IMR-90 (cell line): ENCODE measurements around the gene SLC25A11. TPM values are rescaled to one million over a fixed set of nuclear protein-coding genes. Genes with fewer than 3 reads are reported as not detected.

Experiments used
- ATAC-seq: fragments of 200-7000 bp; cut with Tn5 transposase; 2 replicates; pipeline ENCODE4 v1.9.1; 2020; ENCODE audit warnings: low read depth, mild to moderate bottlenecking, moderate library complexity
- BruUV-seq: library from RNA; stranded (reverse); fragments of 400-500 nt; replicated peaks from 2 replicates; lab custom pipeline; 2021; lab: Mats Ljungman, UMichigan
- CTCF ChIA-PET: fragments of 300-600 bp; formaldehyde crosslinking; extraction: SDS; loops from one replicate; lab custom pipeline; 2021; ENCODE audit warnings: antibody characterized with exemption; lab: Yijun Ruan, JAX
- POLR2A ChIA-PET: fragments of 300-600 bp; sonication (Branson Sonifier 250); formaldehyde crosslinking; loops from one replicate; lab custom pipeline; 2022; ENCODE audit warnings: antibody characterized with exemption; ENCODE audit not compliant: unreplicated experiment; lab: Charles Lee
- DNase-seq: peaks from one replicate; pipeline ENCODE4 v3.0.0; 2013
- H2AFZ ChIP-seq: replicated peaks from 2 replicates; pipeline ENCODE3; 2013; ENCODE audit warnings: low read length, mild to moderate bottlenecking; ENCODE audit not compliant: poor library complexity
- H2AK5ac ChIP-seq: 2 replicates; pipeline ENCODE4 v1.6.1; 2013; ENCODE audit warnings: low read depth, low read length, inconsistent platforms
- H2AK9ac ChIP-seq: replicated peaks from 2 replicates; pipeline ENCODE3; 2013; ENCODE audit warnings: mild to moderate bottlenecking, low read depth, low read length, moderate library complexity; ENCODE audit not compliant: poor library complexity
- H2BK120ac ChIP-seq: 2 replicates; pipeline ENCODE4 v1.6.1; 2013; ENCODE audit warnings: low read depth, low read length, inconsistent platforms
- H2BK15ac ChIP-seq: 3 replicates; pipeline ENCODE4 v1.6.1; 2013; ENCODE audit warnings: low read depth, low read length, inconsistent platforms
- H2BK20ac ChIP-seq: 2 replicates; pipeline ENCODE4 v1.6.1; 2013; ENCODE audit warnings: low read depth, mild to moderate bottlenecking, inconsistent platforms, low read length, moderate library complexity
- H2BK5ac ChIP-seq: 2 replicates; pipeline ENCODE4 v1.6.1; 2013; ENCODE audit warnings: mild to moderate bottlenecking, low read depth, low read length, inconsistent platforms; ENCODE audit not compliant: poor library complexity, severe bottlenecking
- H3K14ac ChIP-seq: replicated peaks from 2 replicates; pipeline ENCODE4 v1.6.1; 2013; ENCODE audit warnings: low read depth, low read length, inconsistent platforms
- H3K18ac ChIP-seq: 2 replicates; pipeline ENCODE4 v1.6.1; 2013; ENCODE audit warnings: low read depth, low read length, control low read depth
- H3K23ac ChIP-seq: 2 replicates; pipeline ENCODE4 v1.6.1; 2013; ENCODE audit warnings: low read depth, low read length, inconsistent platforms
- H3K27ac ChIP-seq: 2 replicates; pipeline ENCODE4 v1.5.1; 2013; ENCODE audit warnings: mild to moderate bottlenecking, control low read depth, low read length; ENCODE audit not compliant: insufficient read depth
- H3K27me3 ChIP-seq: 2 replicates; pipeline ENCODE4 v1.6.1; 2013; ENCODE audit warnings: low read length; ENCODE audit not compliant: control insufficient read depth, insufficient read depth
- H3K36me3 ChIP-seq: 2 replicates; pipeline ENCODE4 v1.6.1; 2013; ENCODE audit warnings: low read length, mixed read lengths; ENCODE audit not compliant: control insufficient read depth, insufficient read depth
- H3K4ac ChIP-seq: 2 replicates; pipeline ENCODE4 v1.6.1; 2013; ENCODE audit warnings: low read depth, low read length, inconsistent platforms
- H3K4me1 ChIP-seq: 2 replicates; pipeline ENCODE4 v1.6.1; 2013; ENCODE audit warnings: low read length, mixed read lengths; ENCODE audit not compliant: control insufficient read depth, insufficient read depth
- H3K4me2 ChIP-seq: 2 replicates; pipeline ENCODE4 v1.6.1; 2013; ENCODE audit warnings: low read depth, mild to moderate bottlenecking, control low read depth, low read length, moderate library complexity
- H3K4me3 ChIP-seq: 2 replicates; pipeline ENCODE4 v1.5.1; 2013; ENCODE audit warnings: low read depth, mild to moderate bottlenecking, control low read depth, low read length, moderate library complexity; ENCODE audit not compliant: insufficient read depth
- H3K56ac ChIP-seq: 2 replicates; pipeline ENCODE4 v1.6.1; 2013; ENCODE audit warnings: low read length, inconsistent platforms; ENCODE audit not compliant: insufficient read depth; ENCODE audit errors: extremely low read depth
- H3K79me1 ChIP-seq, 2 experiments: 2 replicates each; pipeline ENCODE4 v1.6.1; 2013; ENCODE audit warnings: low read length in 2 of 2, inconsistent platforms in 1 of 2, low read depth in 1 of 2
- H3K9ac ChIP-seq: 2 replicates; pipeline ENCODE4 v1.6.1; 2013; ENCODE audit warnings: low read depth, low read length, control low read depth
- H3K9me1 ChIP-seq: 2 replicates; pipeline ENCODE4 v1.6.1; 2013; ENCODE audit warnings: low read length, inconsistent platforms; ENCODE audit not compliant: insufficient read depth
- H3K9me3 ChIP-seq: 2 replicates; pipeline ENCODE4 v1.6.1; 2013; ENCODE audit warnings: low read length; ENCODE audit not compliant: control insufficient read depth, insufficient read depth
- H4K20me1 ChIP-seq: 2 replicates; pipeline ENCODE4 v1.6.1; 2013; ENCODE audit warnings: low read length, inconsistent platforms; ENCODE audit not compliant: insufficient read depth
- H4K5ac ChIP-seq: 2 replicates; pipeline ENCODE4 v1.6.1; 2013; ENCODE audit warnings: mild to moderate bottlenecking, low read depth, low read length, control low read depth
- H4K8ac ChIP-seq, 2 experiments: 2 replicates each; pipeline ENCODE4 v1.6.1; 2013; ENCODE audit warnings: low read depth in 2 of 2, low read length in 2 of 2, control low read depth in 1 of 2, inconsistent platforms in 1 of 2
- H4K91ac ChIP-seq: 2 replicates; pipeline ENCODE4 v1.6.1; 2013; ENCODE audit warnings: low read depth, low read length, inconsistent platforms; ENCODE audit not compliant: insufficient read depth
- CEBPB ChIP-seq: IDR thresholded peaks from 2 replicates; pipeline ENCODE4 v1.6.1; 2012; ENCODE audit warnings: low read depth, low read length, improper control_type of control experiment
- CHD1 ChIP-seq: IDR thresholded peaks from 2 replicates; pipeline ENCODE4 v1.6.1; 2012; ENCODE audit warnings: low read depth, low read length, improper control_type of control experiment
- MAFK ChIP-seq: IDR thresholded peaks from 2 replicates; pipeline ENCODE4 v1.6.1; 2012; ENCODE audit warnings: low read depth, low read length, improper control_type of control experiment
- MAZ ChIP-seq: IDR thresholded peaks from 2 replicates; pipeline ENCODE4 v1.6.1; 2012; ENCODE audit warnings: low read depth, mild to moderate bottlenecking, low read length, improper control_type of control experiment, moderate library complexity, borderline replicate concordance
- MXI1 ChIP-seq: IDR thresholded peaks from 2 replicates; pipeline ENCODE4 v1.6.1; 2012; ENCODE audit warnings: low read depth, mild to moderate bottlenecking, low read length, moderate library complexity, borderline replicate concordance
- NFE2L2 ChIP-seq: fragments of 150-350 bp; IDR thresholded peaks from 2 replicates; pipeline ENCODE4 v1.6.1; 2016; ENCODE audit warnings: low read depth, mild to moderate bottlenecking, low read length
- RAD21 ChIP-seq: IDR thresholded peaks from 2 replicates; pipeline ENCODE4 v1.6.1; 2012; ENCODE audit warnings: low read length, improper control_type of control experiment
- RCOR1 ChIP-seq: IDR thresholded peaks from 2 replicates; pipeline ENCODE4 v1.6.1; 2012; ENCODE audit warnings: mild to moderate bottlenecking, low read length, improper control_type of control experiment; ENCODE audit not compliant: insufficient replicate concordance
- RFX5 ChIP-seq: IDR thresholded peaks from 2 replicates; pipeline ENCODE4 v1.8.0; 2012; ENCODE audit warnings: low read depth, mild to moderate bottlenecking, low read length, moderate library complexity
- WGBS, 2 experiments: methylation state at CpG; one replicate each; pipeline versions ENCODE4 v1.1.5 to v1.1.7; 2013; ENCODE audit warnings: missing lambda C conversion rate in 2 of 2; ENCODE audit not compliant: insufficient read length in 1 of 2; ENCODE audit errors: extremely low coverage in 2 of 2; 5-methylcytosine and 5-hydroxymethylcytosine counted together
- dilution Hi-C: fragments of 300-500 bp; cut with HindIII; formaldehyde crosslinking; loops from one replicate; pipeline ENCODE4 v1.14.3; 2018; ENCODE audit warnings: low sequenced_read_pairs; ENCODE audit not compliant: unreplicated experiment
- in situ Hi-C: fragments of 300-500 bp; cut with MboI; formaldehyde crosslinking; loops from 3 replicates; pipeline ENCODE4 v1.14.3; 2019; ENCODE audit warnings: low sequenced_read_pairs, inconsistent platforms, mixed read lengths
- intact Hi-C: fragments of 100-400 bp; cut with micrococcal nuclease; formaldehyde crosslinking; loops from 2 replicates; pipeline ENCODE4 v1.10.0; 2022
- polyA plus RNA-seq, 3 experiments: library from polyadenylated mRNA; depleted of rRNA; stranded (reverse); fragments of >200 nt; gene quantifications; 2 replicates each; pipeline ENCODE4 v1.2.3, GENCODE V29; 2012; ENCODE audit warnings: low replicate concordance in 1 of 3
- total RNA-seq: library from RNA; depleted of rRNA; stranded (reverse); fragments of >200 nt; gene quantifications from 2 replicates; pipeline ENCODE4 v1.2.3, GENCODE V29; 2012
- TF ChIP-seq, protein P1 (sequence below): conservative IDR thresholded peaks from 2 replicates; pipeline ENCODE4 v1.5.1; 2012; ENCODE audit warnings: mild to moderate bottlenecking, low read depth, low read length, improper control_type of control experiment
- TF ChIP-seq, protein P2 (sequence below): fragments of 150-350 bp; IDR thresholded peaks from 2 replicates; pipeline ENCODE4 v1.6.1; 2017; ENCODE audit warnings: mild to moderate bottlenecking, antibody characterized with exemption, low read length, low read depth
- TF ChIP-seq, protein P3 (sequence below): fragments of 150-350 bp; IDR thresholded peaks from 2 replicates; pipeline ENCODE4 v1.6.1; 2016; ENCODE audit warnings: low read depth, mild to moderate bottlenecking, low read length, moderate library complexity, borderline replicate concordance

Gene SLC25A11
- total and polyA plus RNA-seq, 2 of the 4 experiments (the other 2 are of a cell fraction), result 35.0 to 62.2 TPM

DNA sequence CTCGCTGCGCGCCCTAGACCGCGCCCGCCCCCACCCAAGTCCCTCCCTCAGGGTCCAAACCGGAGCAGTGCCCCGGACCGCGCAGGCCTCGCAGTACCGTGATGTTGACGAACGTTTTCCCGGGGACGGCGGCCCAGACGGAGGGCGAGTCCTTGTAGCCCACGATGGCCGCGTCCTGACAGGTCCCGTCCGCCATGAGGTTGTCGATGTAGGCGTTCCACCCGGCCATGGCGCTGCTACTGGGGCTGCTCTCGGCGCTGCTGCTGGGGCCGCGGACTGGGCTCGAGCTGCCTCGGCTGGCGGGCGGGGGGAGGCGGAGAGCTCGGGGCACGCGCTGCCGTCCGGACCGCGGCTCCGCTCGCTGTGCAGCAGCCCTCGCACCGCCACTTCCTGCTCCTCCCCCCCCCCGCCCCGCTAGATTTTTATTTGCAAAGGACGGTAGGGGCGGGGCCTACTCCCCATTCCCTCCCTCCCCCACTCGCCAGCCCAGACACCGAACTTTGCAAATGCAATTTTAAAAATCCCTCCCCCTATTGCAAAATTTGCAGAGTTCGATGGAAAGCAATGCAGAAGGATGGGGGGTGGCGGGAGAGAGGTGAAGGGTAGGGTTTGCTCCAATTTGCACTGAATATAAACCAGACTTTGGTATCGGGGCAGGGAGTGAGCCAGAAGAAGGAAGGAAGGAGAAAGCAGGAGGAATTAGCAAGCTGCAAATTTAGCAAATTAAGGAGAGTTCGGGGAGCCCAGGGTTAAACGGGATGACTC is 8.5 kb upstream of the SLC25A11 start, which contains the start of gene PFN1:
Gene PFN1 (minus strand): TSS at position 365 of the 765 bp plus-strand sequence. CDS start 136 bp downstream, at position 229.
- Histone ChIP-seq H2AK5ac (peak within 1 kb of the TSS; percentile 99), H2BK20ac (peak within 1 kb of the TSS; percentile 94), H3K4me2 (peak within 1 kb of the TSS; percentile 88), H4K20me1 (peaks cover 52% of the 10 kb centered on the region), H3K56ac (peak within 1 kb of the TSS; percentile 98), H3K23ac (peak within 1 kb of the TSS; percentile 94), H3K79me1 (peaks cover 17 to 39% of the 10 kb centered on the region in 2 experiments; a peak in 3 of 4 replicates), H3K4me3 (peak within 1 kb of the TSS; percentile 98), H2AFZ (peak within 1 kb of the TSS; percentile 85), H2AK9ac (peak within 1 kb of the TSS; percentile 100), H2BK15ac (peak within 1 kb of the TSS; percentile 91; the same call in 1 of the 3 replicates), H4K5ac (peak within 1 kb of the TSS; percentile 81), H4K91ac (peak within 1 kb of the TSS; percentile 95), H2BK5ac (peak within 1 kb of the TSS; percentile 98), H3K27me3 (no peaks in the 10 kb centered on the region), H2BK120ac (peak within 1 kb of the TSS; percentile 95), H3K4ac (peak within 1 kb of the TSS; percentile 99), H3K14ac (peak within 1 kb of the TSS; percentile 100), H4K8ac (peak within 1 kb of the TSS; percentile 95 to 99), H3K4me1 (peaks cover 32% of the 10 kb centered on the region), H3K9me1 (peaks cover 22% of the 10 kb centered on the region; the same call in 1 of the 2 replicates), H3K18ac (peak within 1 kb of the TSS; percentile 88), H3K9ac (peak within 1 kb of the TSS; percentile 97), H3K27ac (peak within 1 kb of the TSS; percentile 96), H3K9me3 (no peaks in the 10 kb centered on the region), H3K36me3 (peaks cover 30% of the 10 kb centered on the region)
- in situ Hi-C loops (no loop called here), dilution Hi-C loops (no loop called here), intact Hi-C loops (loop anchor here (1.0 kb wide), 2 partner anchors 19 to 39 kb away; partner anchors contain the start of genes CAMTA2 and SPAG7)
- DNase-seq (peak; percentile 91), ATAC-seq (peak; percentile 63)
- 0% methylated on average over 13 of the region's 59 CpGs; no CpG with 5 or more reads in 1 of the 2 experiments for WGBS, 2 experiments
- ChIA-PET POLR2A (interaction anchor here (0.6 to 3.5 kb wide), 5 partner anchors 8 to 82 kb away, joined by 3 to 19 read pairs (median 7); partner anchors contain the start of genes KIF1C and SPAG7), CTCF (no interaction called here)
- no TSS peak for BruUV-seq
- TF ChIP-seq MAZ (peak; percentile 68), CEBPB (peak; percentile 93), RCOR1 (no peak), RFX5 (0 out of 2 replicates have a peak, but pooled peaks have one; percentile 5), MAFK (no peak; the same call in 1 of the 2 replicates), RAD21 (no peak), CHD1 (0 out of 2 replicates have a peak, but pooled peaks have one; percentile 58), MXI1 (peak; percentile 67; the same call in 1 of the 2 replicates), NFE2L2 (no peak)
- TF ChIP-seq, protein P1, sequence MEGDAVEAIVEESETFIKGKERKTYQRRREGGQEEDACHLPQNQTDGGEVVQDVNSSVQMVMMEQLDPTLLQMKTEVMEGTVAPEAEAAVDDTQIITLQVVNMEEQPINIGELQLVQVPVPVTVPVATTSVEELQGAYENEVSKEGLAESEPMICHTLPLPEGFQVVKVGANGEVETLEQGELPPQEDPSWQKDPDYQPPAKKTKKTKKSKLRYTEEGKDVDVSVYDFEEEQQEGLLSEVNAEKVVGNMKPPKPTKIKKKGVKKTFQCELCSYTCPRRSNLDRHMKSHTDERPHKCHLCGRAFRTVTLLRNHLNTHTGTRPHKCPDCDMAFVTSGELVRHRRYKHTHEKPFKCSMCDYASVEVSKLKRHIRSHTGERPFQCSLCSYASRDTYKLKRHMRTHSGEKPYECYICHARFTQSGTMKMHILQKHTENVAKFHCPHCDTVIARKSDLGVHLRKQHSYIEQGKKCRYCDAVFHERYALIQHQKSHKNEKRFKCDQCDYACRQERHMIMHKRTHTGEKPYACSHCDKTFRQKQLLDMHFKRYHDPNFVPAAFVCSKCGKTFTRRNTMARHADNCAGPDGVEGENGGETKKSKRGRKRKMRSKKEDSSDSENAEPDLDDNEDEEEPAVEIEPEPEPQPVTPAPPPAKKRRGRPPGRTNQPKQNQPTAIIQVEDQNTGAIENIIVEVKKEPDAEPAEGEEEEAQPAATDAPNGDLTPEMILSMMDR, result no peak
- TF ChIP-seq, protein P2, sequence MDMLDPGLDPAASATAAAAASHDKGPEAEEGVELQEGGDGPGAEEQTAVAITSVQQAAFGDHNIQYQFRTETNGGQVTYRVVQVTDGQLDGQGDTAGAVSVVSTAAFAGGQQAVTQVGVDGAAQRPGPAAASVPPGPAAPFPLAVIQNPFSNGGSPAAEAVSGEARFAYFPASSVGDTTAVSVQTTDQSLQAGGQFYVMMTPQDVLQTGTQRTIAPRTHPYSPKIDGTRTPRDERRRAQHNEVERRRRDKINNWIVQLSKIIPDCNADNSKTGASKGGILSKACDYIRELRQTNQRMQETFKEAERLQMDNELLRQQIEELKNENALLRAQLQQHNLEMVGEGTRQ, result no peak
- TF ChIP-seq, protein P3, sequence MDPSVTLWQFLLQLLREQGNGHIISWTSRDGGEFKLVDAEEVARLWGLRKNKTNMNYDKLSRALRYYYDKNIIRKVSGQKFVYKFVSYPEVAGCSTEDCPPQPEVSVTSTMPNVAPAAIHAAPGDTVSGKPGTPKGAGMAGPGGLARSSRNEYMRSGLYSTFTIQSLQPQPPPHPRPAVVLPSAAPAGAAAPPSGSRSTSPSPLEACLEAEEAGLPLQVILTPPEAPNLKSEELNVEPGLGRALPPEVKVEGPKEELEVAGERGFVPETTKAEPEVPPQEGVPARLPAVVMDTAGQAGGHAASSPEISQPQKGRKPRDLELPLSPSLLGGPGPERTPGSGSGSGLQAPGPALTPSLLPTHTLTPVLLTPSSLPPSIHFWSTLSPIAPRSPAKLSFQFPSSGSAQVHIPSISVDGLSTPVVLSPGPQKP, result no peak
